ENCODE measurements around the gene C12orf57. TPM values are rescaled to one million over a fixed set of nuclear protein-coding genes. Genes with fewer than 3 reads are reported as not detected.

C12orf57 gene
- total and polyA plus RNA-seq, 4 experiments from 2014 or later = 155 to 425 (median 334) TPM

GRCh38 chr12:6946033-6946919 lies 2.5 kb downstream of the C12orf57 start:
- intact Hi-C loops (cut with micrococcal nuclease) = no loop called here
- Histone ChIP-seq H3K36me3 (ENCODE audit: insufficient read depth, low read length) (no peaks in the 10 kb centered on the region), H3K4me1 (ENCODE audit: insufficient read depth, low read length) (peaks cover 80% of the 10 kb centered on the region), H3K9me3 (ENCODE audit: control insufficient read depth in 1 of 2, low read length in 2 of 2) (no peaks in the 10 kb centered on the region), H3K4me3 (ENCODE audit: low read length in 2 of 2) (peak overlapping the region; percentile 75 to 87), H3K27ac (ENCODE audit: low read depth, low read length) (peak overlapping the region; percentile 91), H3K27me3 (ENCODE audit: insufficient read depth, low read length) (no peaks in the 10 kb centered on the region)
- Mint-ChIP-seq H3K4me3 (peak overlapping the region; percentile 90 to 98 (median 96)), H3K4me1 (peaks cover 49 to 84% (median 71%) of the 10 kb centered on the region in 4 donors), H3K27ac (peak overlapping the region; percentile 95 to 99 (median 98)), H3K27me3 (no peaks in the 10 kb centered on the region), H3K9me3 (peaks cover 0 to 10% (median 0%) of the 10 kb centered on the region in 8 donors), H3K36me3 (peaks cover 0 to 25% of the 10 kb centered on the region in 2 donors)
- DNase-seq = peak; percentile 56 to 86 (median 66)
- ChIA-PET CTCF (ENCODE audit: partially characterized antibody) (interaction anchor here (0.9 to 18.5 kb wide), 12 partner anchors 8 to 166 kb away, joined by 3 to 774 read pairs (median 12); partner anchors contain the start of genes C1RL, ENO2, LPCAT3 and SPSB2), POLR2A (ENCODE audit: partially characterized antibody) (interaction anchor here (1.1 to 22.1 kb wide), 9 partner anchors 14 to 166 kb away, joined by 3 to 1807 read pairs (median 62); partner anchors contain the start of genes ATN1, C1RL, EMG1 and LPCAT3)

- no peak for DNase-seq
- Histone ChIP-seq H3K36me3 (ENCODE audit: insufficient read depth, low read length) (no peaks in the 10 kb centered on the region), H3K27ac (ENCODE audit: low read depth, low read length) (peak overlapping the region; percentile 91), H3K4me3 (ENCODE audit: low read length in 2 of 2) (peak overlapping the region; percentile 75 to 87), H3K9me3 (ENCODE audit: control insufficient read depth in 1 of 2, low read length in 2 of 2) (no peaks in the 10 kb centered on the region), H3K27me3 (ENCODE audit: insufficient read depth, low read length) (no peaks in the 10 kb centered on the region), H3K4me1 (ENCODE audit: insufficient read depth, low read length) (peaks cover 80% of the 10 kb centered on the region)
- Mint-ChIP-seq H3K4me1 (peaks cover 49 to 88% (median 71%) of the 10 kb centered on the region in 4 donors), H3K27ac (peak overlapping the region; percentile 95 to 99 (median 98)), H3K27me3 (no peaks in the 10 kb centered on the region), H3K36me3 (peaks cover 0 to 28% of the 10 kb centered on the region in 2 donors), H3K4me3 (peak overlapping the region; percentile 90 to 98 (median 96)), H3K9me3 (peaks cover 0 to 11% (median 0%) of the 10 kb centered on the region in 8 donors)
- POLR2A ChIA-PET (ENCODE audit: partially characterized antibody) = interaction anchor here (0.7 to 22.1 kb wide), 10 partner anchors 13 to 223 kb away, joined by 3 to 1807 read pairs (median 42); partner anchors contain the start of genes ATN1, C1RL, COPS7A and EMG1
- intact Hi-C loops (cut with micrococcal nuclease) = no loop called here
- CTCF ChIA-PET (ENCODE audit: partially characterized antibody) = interaction anchor here (0.9 to 18.5 kb wide), 10 partner anchors 8 to 166 kb away, joined by 3 to 774 read pairs (median 12); partner anchors contain the start of genes C1RL, LPCAT3 and SPSB2
These were observed 3.1 kb downstream of the C12orf57 start for GRCh38 chr12:6946920-6947374.

GRCh38 chr12:6947615-6948014 lies 3.8 kb downstream of the C12orf57 start:
- H3K36me3 ChIP-seq (ENCODE audit: insufficient read depth, low read length) = no peaks in the 10 kb centered on the region
- DNase-seq = peak in 1 of 5 donors; percentile 34
- no peaks in the 10 kb centered on the region for H3K9me3 ChIP-seq (ENCODE audit: control insufficient read depth in 1 of 2, low read length in 2 of 2)
- POLR2A ChIA-PET (ENCODE audit: partially characterized antibody) = interaction anchor here (0.6 to 22.1 kb wide), 11 partner anchors 13 to 224 kb away, joined by 3 to 1807 read pairs (median 8); partner anchors contain the start of genes ATN1, C1RL, COPS7A and EMG1
- peak overlapping the region; percentile 89 to 99 (median 98) for H3K27ac Mint-ChIP-seq
- H3K4me3 ChIP-seq (ENCODE audit: low read length in 2 of 2) = no peak overlapping the region
- H3K4me1 ChIP-seq (ENCODE audit: insufficient read depth, low read length) = peaks cover 78% of the 10 kb centered on the region
- no peaks in the 10 kb centered on the region for H3K27me3 ChIP-seq (ENCODE audit: insufficient read depth, low read length)
- peak overlapping the region in 6 of 8 donors; percentile 44 to 98 (median 85) for H3K4me3 Mint-ChIP-seq
- intact Hi-C loops (cut with micrococcal nuclease) = no loop called here
- H3K9me3 Mint-ChIP-seq = peaks cover 0 to 11% (median 0%) of the 10 kb centered on the region in 8 donors
- H3K4me1 Mint-ChIP-seq = peaks cover 47 to 95% (median 67%) of the 10 kb centered on the region in 4 donors
- CTCF ChIA-PET (ENCODE audit: partially characterized antibody) = interaction anchor here (0.6 to 18.5 kb wide), 9 partner anchors 9 to 375 kb away, joined by 3 to 774 read pairs (median 7); partner anchors contain the start of genes C1RL, LPCAT3 and SPSB2
- peaks cover 5 to 34% of the 10 kb centered on the region in 2 donors for H3K36me3 Mint-ChIP-seq
- H3K27me3 Mint-ChIP-seq = no peaks in the 10 kb centered on the region
- peak overlapping the region; percentile 91 for H3K27ac ChIP-seq (ENCODE audit: low read depth, low read length)

GRCh38 chr12:6948873-6949594 lies 5.2 kb downstream of the C12orf57 start:
- Histone ChIP-seq H3K9me3 (ENCODE audit: control insufficient read depth in 1 of 2, low read length in 2 of 2) (no peaks in the 10 kb centered on the region), H3K4me3 (ENCODE audit: low read length in 2 of 2) (peak overlapping the region; percentile 3 to 32), H3K27me3 (ENCODE audit: insufficient read depth, low read length) (no peaks in the 10 kb centered on the region), H3K36me3 (ENCODE audit: insufficient read depth, low read length) (no peaks in the 10 kb centered on the region), H3K4me1 (ENCODE audit: insufficient read depth, low read length) (peaks cover 75% of the 10 kb centered on the region), H3K27ac (ENCODE audit: low read depth, low read length) (peak overlapping the region; percentile 91)
- Mint-ChIP-seq H3K9me3 (peaks cover 0 to 6% (median 0%) of the 10 kb centered on the region in 8 donors), H3K4me3 (peak overlapping the region; percentile 67 to 100 (median 87)), H3K27ac (peak overlapping the region; percentile 89 to 99 (median 98)), H3K36me3 (peaks cover 7 to 41% of the 10 kb centered on the region in 2 donors), H3K27me3 (peaks cover 0 to 2% of the 10 kb centered on the region in 2 donors), H3K4me1 (peaks cover 52 to 97% (median 59%) of the 10 kb centered on the region in 4 donors)
- ChIA-PET CTCF (ENCODE audit: partially characterized antibody) (interaction anchor here (1.1 to 18.5 kb wide), 10 partner anchors 8 to 161 kb away, joined by 3 to 774 read pairs (median 6); partner anchors contain the start of genes C1RL and SPSB2), POLR2A (ENCODE audit: partially characterized antibody) (interaction anchor here (0.6 to 22.1 kb wide), 9 partner anchors 11 to 159 kb away, joined by 3 to 1807 read pairs (median 14); partner anchors contain the start of genes ATN1, EMG1, LPCAT3 and PHB2)
- DNase-seq = peak in 2 of 5 donors; percentile 36 to 52
- intact Hi-C loops (cut with micrococcal nuclease) = no loop called here

- Mint-ChIP-seq H3K4me3 (peak overlapping the region; percentile 94 to 100 (median 98)), H3K27ac (peak overlapping the region; percentile 87 to 99 (median 95)), H3K27me3 (peaks cover 0 to 3% of the 10 kb centered on the region in 2 donors), H3K36me3 (peaks cover 7 to 42% of the 10 kb centered on the region in 2 donors), H3K4me1 (peaks cover 50 to 97% (median 62%) of the 10 kb centered on the region in 4 donors), H3K9me3 (peaks cover 0 to 3% (median 0%) of the 10 kb centered on the region in 8 donors)
- DNase-seq = peak in 1 of 5 donors; percentile 51
- CTCF ChIA-PET (ENCODE audit: partially characterized antibody) = interaction anchor here (1.3 to 18.5 kb wide), 6 partner anchors 9 to 159 kb away, joined by 3 to 774 read pairs (median 5); partner anchors contain the start of gene SPSB2
- H3K4me3 ChIP-seq (ENCODE audit: low read length in 2 of 2) = peak overlapping the region; percentile 81 to 82
- no peaks in the 10 kb centered on the region for H3K9me3 ChIP-seq (ENCODE audit: control insufficient read depth in 1 of 2, low read length in 2 of 2)
- no peaks in the 10 kb centered on the region for H3K27me3 ChIP-seq (ENCODE audit: insufficient read depth, low read length)
- peaks cover 81% of the 10 kb centered on the region for H3K4me1 ChIP-seq (ENCODE audit: insufficient read depth, low read length)
- peak overlapping the region; percentile 96 for H3K27ac ChIP-seq (ENCODE audit: low read depth, low read length)
- peaks cover 7% of the 10 kb centered on the region for H3K36me3 ChIP-seq (ENCODE audit: insufficient read depth, low read length)
- intact Hi-C loops (cut with micrococcal nuclease) = no loop called here
- POLR2A ChIA-PET (ENCODE audit: partially characterized antibody) = interaction anchor here (0.8 to 22.1 kb wide), 12 partner anchors 10 to 261 kb away, joined by 3 to 1807 read pairs (median 9); partner anchors contain the start of genes ATN1, CD4, CDCA3 and EMG1
These were observed 6.6 kb downstream of the C12orf57 start for GRCh38 chr12:6950401-6950801.

Data from CD4-positive, alpha-beta memory T cell (primary cell).